Neutrophil (primary cell): ENCODE data around the gene CD79A.

ENCODE experiments used
- H3K27ac ChIP-seq: fragments of 200-600 bp; sonication (generic); 2 replicates; pipeline ENCODE4 v1.5.1; 2016; ENCODE audit warnings: mild to moderate bottlenecking, moderate library complexity
- H3K27me3 ChIP-seq: fragments of 200-600 bp; sonication (generic); 2 replicates; pipeline ENCODE4 v1.6.0; 2016; ENCODE audit warnings: mild to moderate bottlenecking
- H3K36me3 ChIP-seq: fragments of 200-600 bp; sonication (generic); 2 replicates; pipeline ENCODE4 v1.5.1; 2017
- H3K4me1 ChIP-seq, 2 experiments: fragments of 200-600 bp in 1 of 2; sonication (generic) in 1 of 2; 1 replicate in 1 of 2; 2 replicates in 1 of 2; pipeline versions ENCODE4 v1.5.1 to v1.6.1; 2013 to 2016; ENCODE audit warnings: low read depth in 1 of 2, low read length in 1 of 2, mild to moderate bottlenecking in 1 of 2, moderate library complexity in 1 of 2; ENCODE audit not compliant: control insufficient read depth in 1 of 2, insufficient read depth in 1 of 2
- H3K4me3 ChIP-seq, 2 experiments: fragments of 200-600 bp in 1 of 2; sonication (generic) in 1 of 2; 1 replicate in 1 of 2; 2 replicates in 1 of 2; pipeline ENCODE4 v1.5.1; 2013 to 2016; ENCODE audit warnings: low read depth in 1 of 2, low read length in 1 of 2, mild to moderate bottlenecking in 1 of 2, moderate library complexity in 1 of 2
- H3K9me3 ChIP-seq: fragments of 200-600 bp; sonication (generic); 2 replicates; pipeline ENCODE4 v1.5.1; 2016
- CTCF ChIP-seq: fragments of 200-600 bp; sonication (generic); IDR thresholded peaks from 2 replicates; pipeline ENCODE4 v1.5.1; 2016; ENCODE audit warnings: antibody characterized with exemption

The CD79A gene

GRCh38 chr19:41863209-41863931 is 13.7 kb upstream of the CD79A start:
- Histone ChIP-seq H3K9me3 (no peaks in the 10 kb centered on the region), H3K36me3 (peaks cover 13% of the 10 kb centered on the region), H3K4me1 (peaks cover 35 to 37% of the 10 kb centered on the region in 2 experiments), H3K27ac (no peak overlapping the region), H3K4me3 (no peak overlapping the region), H3K27me3 (no peaks in the 10 kb centered on the region)
- no peak for TF ChIP-seq CTCF

GRCh38 chr19:41864374-41864773 is 12.7 kb upstream of the CD79A start:
- peaks cover 27 to 30% of the 10 kb centered on the region in 2 experiments for H3K4me1 ChIP-seq

GRCh38 chr19:41866284-41866683 is 10.8 kb upstream of the CD79A start:
- peaks cover 13% of the 10 kb centered on the region for H3K36me3 ChIP-seq
- TF ChIP-seq CTCF = no peak
- no peak overlapping the region for H3K4me3 ChIP-seq
- H3K27me3 ChIP-seq = no peaks in the 10 kb centered on the region
- peak overlapping the region; percentile 46 for H3K27ac ChIP-seq
- no peaks in the 10 kb centered on the region for H3K9me3 ChIP-seq
- H3K4me1 ChIP-seq = peaks cover 27 to 31% of the 10 kb centered on the region in 2 experiments

More at GRCh38 chr19:41864374-41864773, 12.7 kb upstream of the CD79A start:
- H3K9me3 ChIP-seq = no peaks in the 10 kb centered on the region
- no peak overlapping the region for H3K27ac ChIP-seq
- H3K4me3 ChIP-seq = no peak overlapping the region
- no peak for TF ChIP-seq CTCF
- H3K36me3 ChIP-seq = peaks cover 13% of the 10 kb centered on the region
- H3K27me3 ChIP-seq = no peaks in the 10 kb centered on the region

- Histone ChIP-seq H3K27me3 (no peaks in the 10 kb centered on the region), H3K27ac (no peak overlapping the region), H3K36me3 (peaks cover 6% of the 10 kb centered on the region), H3K4me1 (peaks cover 41 to 45% of the 10 kb centered on the region in 2 experiments), H3K4me3 (no peak overlapping the region), H3K9me3 (no peaks in the 10 kb centered on the region)
- TF ChIP-seq CTCF = no peak
These were observed 8.7 kb upstream of the CD79A start for GRCh38 chr19:41868120-41868988.

GRCh38 chr19:41868989-41869300 is 8.1 kb upstream of the CD79A start:
- Histone ChIP-seq H3K27me3 (no peaks in the 10 kb centered on the region), H3K4me1 (peaks cover 47 to 49% of the 10 kb centered on the region in 2 experiments), H3K9me3 (no peaks in the 10 kb centered on the region), H3K27ac (no peak overlapping the region), H3K36me3 (peaks cover 6% of the 10 kb centered on the region), H3K4me3 (no peak overlapping the region)
- no peak for TF ChIP-seq CTCF
